PC-9 (cell line): ENCODE data around the gene HIRA. TPM values are rescaled to one million over a fixed set of nuclear protein-coding genes. Genes with fewer than 3 reads are reported as not detected.

Experiments used
- BruUV-seq: library from RNA; stranded (reverse); fragments of 400-500 nt; replicated peaks from 2 replicates; lab custom pipeline; 2021; lab: Mats Ljungman, UMichigan
- CTCF ChIA-PET: fragments of 300-600 bp; sonication (Branson Sonifier 250); formaldehyde crosslinking; loops from one replicate; lab custom pipeline; 2022; ENCODE audit warnings: antibody characterized with exemption; lab: Charles Lee
- POLR2A ChIA-PET: fragments of 300-600 bp; sonication (Branson Sonifier 250); formaldehyde crosslinking; loops from one replicate; lab custom pipeline; 2022; ENCODE audit warnings: antibody characterized with exemption; ENCODE audit not compliant: unreplicated experiment; lab: Charles Lee
- DNase-seq, 2 experiments: peaks; one replicate each; pipeline versions ENCODE4 v3.0.0 to v3.0.0-alpha.2; 2015 to 2022; ENCODE audit warnings: mixed read lengths in 1 of 2
- H2AFZ ChIP-seq: fragments of 200-600 bp; sonication (generic); 2 replicates; pipeline ENCODE4 v1.8.1; 2017; ENCODE audit warnings: antibody characterized with exemption
- H3F3A ChIP-seq: fragments of 200-600 bp; sonication (generic); 2 replicates; pipeline ENCODE4 v1.8.1; 2017; ENCODE audit warnings: antibody characterized with exemption, mild to moderate bottlenecking, low read depth; ENCODE audit not compliant: insufficient read depth
- H3K27ac ChIP-seq: fragments of 200-600 bp; sonication (generic); 2 replicates; pipeline ENCODE4 v1.6.1; 2016; ENCODE audit warnings: mixed run types
- H3K27me3 ChIP-seq: fragments of 200-600 bp; sonication (generic); 2 replicates; pipeline ENCODE4 v1.6.1; 2016; ENCODE audit warnings: low read depth, mixed run types; ENCODE audit not compliant: insufficient read depth
- H3K36me3 ChIP-seq: fragments of 200-600 bp; sonication (generic); 2 replicates; pipeline ENCODE4 v1.6.1; 2016; ENCODE audit warnings: low read depth, mixed run types
- H3K4me1 ChIP-seq: fragments of 200-600 bp; sonication (generic); replicated peaks from 2 replicates; pipeline ENCODE4 v1.6.1; 2016; ENCODE audit warnings: mixed run types; ENCODE audit not compliant: insufficient read depth
- H3K4me2 ChIP-seq: fragments of 200-600 bp; sonication (generic); 2 replicates; pipeline ENCODE4 v1.6.1; 2017; ENCODE audit warnings: mixed run types
- H3K4me3 ChIP-seq: fragments of 200-600 bp; sonication (generic); 2 replicates; pipeline ENCODE4 v1.6.1; 2016; ENCODE audit warnings: mixed run types
- H3K79me2 ChIP-seq: fragments of 200-600 bp; sonication (generic); 2 replicates; pipeline ENCODE4 v1.6.1; 2017; ENCODE audit warnings: low read depth, mixed run types
- H3K9me2 ChIP-seq: fragments of 200-600 bp; sonication (generic); 2 replicates; pipeline ENCODE4 v1.8.1; 2017; ENCODE audit warnings: mild to moderate bottlenecking; ENCODE audit not compliant: insufficient read depth
- H3K9me3 ChIP-seq: fragments of 200-600 bp; sonication (generic); 2 replicates; pipeline ENCODE4 v1.8.1; 2016; ENCODE audit warnings: low read depth; ENCODE audit not compliant: insufficient read depth
- H4K20me1 ChIP-seq: fragments of 200-600 bp; sonication (generic); 2 replicates; pipeline ENCODE4 v1.8.1; 2017; ENCODE audit not compliant: insufficient read depth
- EZH2 ChIP-seq: fragments of 200-600 bp; sonication (generic); IDR thresholded peaks from 2 replicates; pipeline ENCODE4 v1.8.0; 2017; ENCODE audit warnings: antibody characterized with exemption, low read depth
- intact Hi-C: fragments of 100-400 bp; cut with micrococcal nuclease; formaldehyde crosslinking; loops from one replicate; pipeline ENCODE4 v1.10.0; 2022; ENCODE audit not compliant: unreplicated experiment
- total RNA-seq: library from RNA; stranded (reverse); gene quantifications from 2 replicates; pipeline ENCODE4 v1.2.3, GENCODE V29; 2021
- TF ChIP-seq, protein P1 (sequence below): fragments of 200-600 bp; sonication (generic); conservative IDR thresholded peaks from 2 replicates; pipeline ENCODE4 v1.6.1; 2017; ENCODE audit warnings: mixed run types, antibody characterized with exemption, mild to moderate bottlenecking, moderate library complexity

The HIRA gene
- total RNA-seq, 1 experiment from 2014 or later = 19.2 TPM

DNA sequence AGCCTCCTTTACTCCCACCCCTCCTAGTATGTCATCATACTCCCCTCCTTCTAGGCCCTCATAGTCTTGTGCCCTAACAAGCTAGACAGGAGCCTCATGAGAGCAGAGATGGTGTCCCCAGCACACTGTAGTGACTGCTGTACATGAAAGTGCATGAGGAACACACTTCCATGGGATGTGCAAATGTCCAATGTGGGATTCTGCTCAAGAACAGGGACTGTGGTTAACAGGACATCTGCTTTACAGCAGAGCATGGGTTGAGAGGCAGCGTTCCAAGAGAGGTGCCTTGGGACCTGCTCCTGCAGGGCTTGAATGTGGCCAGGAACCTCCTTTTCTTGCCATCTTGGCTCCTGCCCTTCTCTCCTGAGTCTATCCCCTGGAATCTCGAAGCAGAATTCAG, 45.3 kb downstream of the HIRA start:
- DNase-seq = no peak
- intact Hi-C loops = no loop called here
- Histone ChIP-seq H3K4me1 (no peaks in the 10 kb centered on the region), H3K9me2 (no peaks in the 10 kb centered on the region), H3K9me3 (no peaks in the 10 kb centered on the region), H2AFZ (no peak overlapping the region), H3K27ac (no peak overlapping the region), H3K36me3 (no peaks in the 10 kb centered on the region), H3K79me2 (no peaks in the 10 kb centered on the region), H3K4me2 (no peak overlapping the region), H3K27me3 (no peaks in the 10 kb centered on the region), H3K4me3 (no peak overlapping the region), H3F3A (no peaks in the 10 kb centered on the region), H4K20me1 (no peaks in the 10 kb centered on the region)
- ChIA-PET POLR2A (no interaction called here), CTCF (no interaction called here)
- no peak for TF ChIP-seq EZH2
- TF ChIP-seq, protein P1, sequence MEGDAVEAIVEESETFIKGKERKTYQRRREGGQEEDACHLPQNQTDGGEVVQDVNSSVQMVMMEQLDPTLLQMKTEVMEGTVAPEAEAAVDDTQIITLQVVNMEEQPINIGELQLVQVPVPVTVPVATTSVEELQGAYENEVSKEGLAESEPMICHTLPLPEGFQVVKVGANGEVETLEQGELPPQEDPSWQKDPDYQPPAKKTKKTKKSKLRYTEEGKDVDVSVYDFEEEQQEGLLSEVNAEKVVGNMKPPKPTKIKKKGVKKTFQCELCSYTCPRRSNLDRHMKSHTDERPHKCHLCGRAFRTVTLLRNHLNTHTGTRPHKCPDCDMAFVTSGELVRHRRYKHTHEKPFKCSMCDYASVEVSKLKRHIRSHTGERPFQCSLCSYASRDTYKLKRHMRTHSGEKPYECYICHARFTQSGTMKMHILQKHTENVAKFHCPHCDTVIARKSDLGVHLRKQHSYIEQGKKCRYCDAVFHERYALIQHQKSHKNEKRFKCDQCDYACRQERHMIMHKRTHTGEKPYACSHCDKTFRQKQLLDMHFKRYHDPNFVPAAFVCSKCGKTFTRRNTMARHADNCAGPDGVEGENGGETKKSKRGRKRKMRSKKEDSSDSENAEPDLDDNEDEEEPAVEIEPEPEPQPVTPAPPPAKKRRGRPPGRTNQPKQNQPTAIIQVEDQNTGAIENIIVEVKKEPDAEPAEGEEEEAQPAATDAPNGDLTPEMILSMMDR = no peak
- no TSS peak for BruUV-seq

DNA sequence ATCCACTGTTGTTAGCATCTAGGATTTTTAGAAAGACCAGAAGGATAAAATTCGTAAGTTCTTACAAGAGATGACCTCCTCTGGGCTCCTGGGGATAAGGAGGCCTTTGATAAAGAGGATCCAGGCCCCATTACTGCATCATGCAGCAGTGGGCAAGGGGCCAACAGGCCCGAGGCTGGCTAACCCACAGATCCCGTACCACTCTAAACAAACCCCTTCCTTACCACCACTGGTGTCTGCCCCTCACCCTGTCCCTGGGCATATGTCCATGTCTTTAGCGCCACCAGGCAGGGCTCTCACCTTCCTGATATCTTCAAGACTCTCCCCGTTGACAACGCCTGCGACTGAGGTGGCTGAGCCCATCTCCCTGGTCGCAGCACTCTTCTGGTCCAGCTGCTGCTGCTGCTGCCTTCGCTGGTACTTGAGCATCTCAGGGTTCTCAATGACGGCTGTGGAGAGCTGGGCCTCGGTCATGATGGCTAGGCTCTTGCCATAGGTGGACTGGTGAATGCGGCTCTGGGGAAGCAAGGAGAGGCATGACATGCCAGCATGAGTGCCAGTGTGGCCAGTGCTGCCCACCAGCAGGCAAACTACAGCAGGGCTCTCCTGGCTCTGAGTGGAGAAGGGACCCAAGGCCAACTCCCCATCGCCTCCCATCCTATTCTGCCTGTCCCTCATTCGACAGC, 46.2 kb downstream of the HIRA start:
- Histone ChIP-seq H3K4me2 (no peak overlapping the region), H3K27me3 (no peaks in the 10 kb centered on the region), H4K20me1 (no peaks in the 10 kb centered on the region), H2AFZ (no peak overlapping the region), H3K79me2 (no peaks in the 10 kb centered on the region), H3F3A (no peaks in the 10 kb centered on the region), H3K9me3 (no peaks in the 10 kb centered on the region), H3K4me3 (no peak overlapping the region), H3K27ac (no peak overlapping the region), H3K9me2 (no peaks in the 10 kb centered on the region), H3K36me3 (no peaks in the 10 kb centered on the region), H3K4me1 (no peaks in the 10 kb centered on the region)
- ChIA-PET CTCF (interaction anchor here (0.6 kb wide), 1 partner anchor 82 kb away, joined by 3 read pairs; no protein-coding TSS in a partner anchor), POLR2A (no interaction called here)
- no TSS peak for BruUV-seq
- intact Hi-C loops = no loop called here
- no peak for DNase-seq
- TF ChIP-seq, protein P1 = no peak
- TF ChIP-seq EZH2 = no peak

DNA sequence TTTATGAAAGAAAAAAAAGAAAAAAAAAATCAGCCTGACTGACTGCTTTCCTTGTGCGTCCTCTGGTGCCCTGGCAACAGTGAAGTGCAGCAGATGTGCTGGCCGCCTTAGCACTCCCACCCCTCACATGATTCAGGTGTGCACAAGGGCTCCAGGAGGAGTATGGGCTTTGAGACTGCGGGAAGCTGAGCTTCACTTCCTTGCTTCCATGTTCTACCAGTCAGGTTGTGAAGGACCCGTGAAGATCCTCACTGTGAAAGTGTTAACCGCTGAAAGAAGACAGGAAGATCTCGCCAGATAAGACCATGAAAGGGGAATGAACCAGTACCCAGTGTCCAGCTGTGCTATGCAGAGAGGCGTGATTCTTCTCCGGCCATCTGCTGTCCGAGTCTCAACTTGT, 48.2 kb downstream of the HIRA start:
- intact Hi-C loops = no loop called here
- Histone ChIP-seq H3K4me2 (no peak overlapping the region), H3K36me3 (no peaks in the 10 kb centered on the region), H3K4me3 (no peak overlapping the region), H3K27me3 (no peaks in the 10 kb centered on the region), H3K79me2 (no peaks in the 10 kb centered on the region), H3K4me1 (no peaks in the 10 kb centered on the region), H3K9me2 (no peaks in the 10 kb centered on the region), H4K20me1 (no peaks in the 10 kb centered on the region), H3F3A (no peaks in the 10 kb centered on the region), H2AFZ (no peak overlapping the region), H3K9me3 (no peaks in the 10 kb centered on the region), H3K27ac (no peak overlapping the region)
- TF ChIP-seq EZH2 = no peak
- TF ChIP-seq, protein P1 = no peak
- no peak for DNase-seq
- BruUV-seq = no TSS peak
- CTCF ChIA-PET = no interaction called here
- POLR2A ChIA-PET = no interaction called here
